Measurements from ENCODE around the gene ATF2.

Gene ATF2

GRCh38 chr2:175080479-175080878 is 87.5 kb downstream of the ATF2 start:
- DNase-seq (ENCODE audit: low read depth in 2 of 2) = no peak

- no peak for DNase-seq (ENCODE audit: low read depth in 2 of 2)
Observed at GRCh38 chr2:175076272-175076671, 91.7 kb downstream of the ATF2 start.

- no peak for DNase-seq (ENCODE audit: low read depth in 2 of 2)
Observed at GRCh38 chr2:175074478-175074877, 93.5 kb downstream of the ATF2 start.

- DNase-seq (ENCODE audit: low read depth in 2 of 2) = no peak
Observed at GRCh38 chr2:175068534-175068933, 99.5 kb downstream of the ATF2 start.

GRCh38 chr2:175066411-175066810 is 101.6 kb downstream of the ATF2 start:
- DNase-seq (ENCODE audit: low read depth in 2 of 2) = no peak

GRCh38 chr2:175064797-175065196 is 103.2 kb downstream of the ATF2 start:
- DNase-seq (ENCODE audit: low read depth in 2 of 2) = no peak

- DNase-seq (ENCODE audit: low read depth in 2 of 2) = no peak
Observed at GRCh38 chr2:175063741-175064140, 104.3 kb downstream of the ATF2 start.

- no peak for DNase-seq (ENCODE audit: low read depth in 2 of 2)
Observed at GRCh38 chr2:175062787-175063585, 105.0 kb downstream of the ATF2 start.

- no peak for DNase-seq (ENCODE audit: low read depth in 2 of 2)
Observed at GRCh38 chr2:175057078-175057685, 110.8 kb downstream of the ATF2 start.

GRCh38 chr2:175055993-175056392 is 112.0 kb downstream of the ATF2 start:
- no peak for DNase-seq (ENCODE audit: low read depth in 2 of 2)

- DNase-seq (ENCODE audit: low read depth in 2 of 2) = no peak
Observed at GRCh38 chr2:175054340-175054739, 113.7 kb downstream of the ATF2 start.

GRCh38 chr2:175049661-175050060 is 118.3 kb downstream of the ATF2 start:
- DNase-seq (ENCODE audit: low read depth in 2 of 2) = no peak

- DNase-seq (ENCODE audit: low read depth in 2 of 2) = no peak
Observed at GRCh38 chr2:175048275-175048674, 119.7 kb downstream of the ATF2 start.

GRCh38 chr2:175039490-175039889 is 128.5 kb downstream of the ATF2 start:
- DNase-seq (ENCODE audit: low read depth in 2 of 2) = no peak

GRCh38 chr2:175039031-175039430 is 129.0 kb downstream of the ATF2 start:
- DNase-seq (ENCODE audit: low read depth in 2 of 2) = no peak

- DNase-seq (ENCODE audit: low read depth in 2 of 2) = no peak
Observed at GRCh38 chr2:175037941-175038340, 130.1 kb downstream of the ATF2 start.

- DNase-seq (ENCODE audit: low read depth in 2 of 2) = no peak
Observed at GRCh38 chr2:175036582-175037018, 131.4 kb downstream of the ATF2 start.

GRCh38 chr2:175035806-175036205 is 132.2 kb downstream of the ATF2 start:
- DNase-seq (ENCODE audit: low read depth in 2 of 2) = no peak

- no peak for DNase-seq (ENCODE audit: low read depth in 2 of 2)
Observed at GRCh38 chr2:175034716-175035115, 133.3 kb downstream of the ATF2 start.

- DNase-seq (ENCODE audit: low read depth in 2 of 2) = no peak
Observed at GRCh38 chr2:175030380-175031271, 137.4 kb downstream of the ATF2 start.

GRCh38 chr2:175027755-175028154 is 140.2 kb downstream of the ATF2 start:
- no peak for DNase-seq (ENCODE audit: low read depth in 2 of 2)

GRCh38 chr2:175026385-175026784 is 141.6 kb downstream of the ATF2 start:
- DNase-seq (ENCODE audit: low read depth in 2 of 2) = no peak
